WTC11 (cell line): Measurements from ENCODE around the gene PAM. TPM values are rescaled to one million over a fixed set of nuclear protein-coding genes. Genes with fewer than 3 reads are reported as not detected.

Experiments used
- ATAC-seq: fragments of 200-7000 bp; cut with Tn5 transposase; 2 replicates; pipeline ENCODE4 v1.10.0; 2021; ENCODE audit warnings: mild to moderate bottlenecking, moderate library complexity
- CTCF ChIA-PET: fragments of 300-600 bp; sonication (Branson Sonifier 250); formaldehyde crosslinking; loops from one replicate; lab custom pipeline; 2021; ENCODE audit warnings: antibody characterized with exemption; lab: Charles Lee
- POLR2A ChIA-PET: fragments of 350-600 bp; sonication (Branson Sonifier 250); formaldehyde crosslinking; loops from one replicate; lab custom pipeline; 2021; ENCODE audit warnings: antibody characterized with exemption; lab: Charles Lee
- DNase-seq: peaks from one replicate; pipeline ENCODE4 v3.0.0; 2021; ENCODE audit warnings: low spot score
- H3K27ac Mint-ChIP-seq: 2 replicates; pipeline ENCODE4 v1.8.0; 2021; ENCODE audit warnings: mixed read lengths
- H3K27me3 Mint-ChIP-seq: 2 replicates; pipeline ENCODE4 v1.8.0; 2021; ENCODE audit warnings: low read depth, mild to moderate bottlenecking, moderate library complexity, mixed read lengths
- H3K36me3 Mint-ChIP-seq: 2 replicates; pipeline ENCODE4 v1.8.0; 2021; ENCODE audit warnings: mixed read lengths
- H3K4me1 Mint-ChIP-seq: 2 replicates; pipeline ENCODE4 v1.8.0; 2022; ENCODE audit warnings: mixed read lengths
- H3K4me3 Mint-ChIP-seq: 2 replicates; pipeline ENCODE4 v1.8.0; 2021; ENCODE audit warnings: mild to moderate bottlenecking, moderate library complexity, mixed read lengths
- H3K9me3 Mint-ChIP-seq: 2 replicates; pipeline ENCODE4 v1.8.0; 2021; ENCODE audit warnings: mixed read lengths
- E2F4 ChIP-seq: sonication (generic); formaldehyde crosslinking; IDR thresholded peaks from 2 replicates; pipeline ENCODE4 v1.8.1; 2022; ENCODE audit warnings: low read depth, mild to moderate bottlenecking, moderate library complexity, missing genetic modification reagents, borderline replicate concordance
- FOXJ3 ChIP-seq: sonication (generic); formaldehyde crosslinking; IDR thresholded peaks from 2 replicates; pipeline ENCODE4 v1.9.0; 2021; ENCODE audit warnings: missing genetic modification reagents, mild to moderate bottlenecking, borderline replicate concordance
- GTF2I ChIP-seq: fragments of 250-450 bp; sonication (Bioruptor Pico); conservative IDR thresholded peaks from 2 replicates; pipeline ENCODE4 v1.4.0; 2021; ENCODE audit warnings: mild to moderate bottlenecking
- IRF1 ChIP-seq: sonication (generic); formaldehyde crosslinking; IDR thresholded peaks from 2 replicates; pipeline ENCODE4 v1.8.0; 2023; ENCODE audit warnings: missing genetic modification reagents
- IRF2 ChIP-seq: sonication (generic); formaldehyde crosslinking; IDR thresholded peaks from 2 replicates; pipeline ENCODE4 v1.8.0; 2022; ENCODE audit warnings: low read depth, missing genetic modification reagents, borderline replicate concordance
- JAZF1 ChIP-seq: fragments of 250-450 bp; sonication (Bioruptor Pico); IDR thresholded peaks from 2 replicates; pipeline ENCODE4 v1.9.0; 2021; ENCODE audit warnings: moderate library complexity, mild to moderate bottlenecking, inconsistent platforms
- NR2C2 ChIP-seq: sonication (generic); formaldehyde crosslinking; IDR thresholded peaks from 2 replicates; pipeline ENCODE4 v1.8.0; 2022; ENCODE audit warnings: mild to moderate bottlenecking, missing genetic modification reagents
- ZNF219 ChIP-seq: sonication (generic); formaldehyde crosslinking; IDR thresholded peaks from 2 replicates; pipeline ENCODE4 v1.8.0; 2023; ENCODE audit warnings: missing genetic modification reagents, mild to moderate bottlenecking, borderline replicate concordance
- total RNA-seq: library from RNA; stranded (reverse); gene quantifications from 3 replicates; pipeline ENCODE4 v1.2.3, GENCODE V29; 2021
- TF ChIP-seq, protein P1 (sequence below): fragments of 250-450 bp; sonication (Bioruptor Pico); IDR thresholded peaks from 2 replicates; pipeline ENCODE4 v1.9.0; 2021; ENCODE audit warnings: mild to moderate bottlenecking
- TF ChIP-seq, protein P2 (sequence below): sonication (generic); formaldehyde crosslinking; IDR thresholded peaks from 2 replicates; pipeline ENCODE4 v1.8.0; 2023; ENCODE audit warnings: missing genetic modification reagents, mild to moderate bottlenecking, borderline replicate concordance
- TF ChIP-seq, protein P3 (sequence below): sonication (generic); formaldehyde crosslinking; IDR thresholded peaks from 2 replicates; pipeline ENCODE4 v1.8.1; 2023; ENCODE audit warnings: mild to moderate bottlenecking, missing genetic modification reagents, moderate library complexity
- TF ChIP-seq, protein P4 (sequence below): sonication (generic); formaldehyde crosslinking; IDR thresholded peaks from 2 replicates; pipeline ENCODE4 v1.8.1; 2022; ENCODE audit warnings: missing genetic modification reagents, borderline replicate concordance
- TF ChIP-seq, protein P5 (sequence below): fragments of 250-450 bp; sonication (Bioruptor Pico); IDR thresholded peaks from 2 replicates; pipeline ENCODE4 v1.8.0; 2021; ENCODE audit warnings: mild to moderate bottlenecking

The PAM gene
- total RNA-seq, 1 experiment from 2014 or later, result 52.3 TPM

DNA sequence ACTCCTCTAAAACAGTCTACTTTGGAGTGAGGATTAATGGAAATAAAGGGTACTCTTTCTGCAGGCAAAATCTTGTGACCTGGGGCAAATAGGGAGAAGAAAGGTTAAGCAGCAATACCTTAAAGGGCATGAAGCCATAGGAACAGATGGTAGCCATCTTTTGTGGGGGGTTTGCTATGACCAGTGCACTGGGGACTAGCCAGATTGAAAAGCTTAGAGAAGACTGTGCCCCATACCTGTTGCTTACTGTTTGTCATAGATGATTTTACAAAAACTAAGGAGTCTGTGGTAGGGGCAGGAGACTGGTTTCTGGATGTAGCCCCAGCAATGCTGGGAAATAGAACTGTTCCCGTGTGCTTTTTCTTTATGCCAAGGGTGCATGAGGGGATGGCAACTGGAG is 58.6 kb downstream of the PAM start:
- no peak overlapping the region for H3K4me3 Mint-ChIP-seq
- ChIA-PET POLR2A (no interaction called here), CTCF (interaction anchor here (1.1 kb wide), 1 partner anchor 33 kb away, joined by 3 read pairs; no protein-coding TSS in a partner anchor)
- H3K27me3 Mint-ChIP-seq, result no peaks in the 10 kb centered on the region
- H3K36me3 Mint-ChIP-seq, result no peaks in the 10 kb centered on the region
- H3K4me1 Mint-ChIP-seq, result peaks cover 8% of the 10 kb centered on the region
- no peak for ATAC-seq
- TF ChIP-seq JAZF1 (no peak), IRF2 (CRISPR knock-in tag) (no peak), FOXJ3 (CRISPR knock-in tag) (no peak), IRF1 (CRISPR knock-in tag) (no peak), ZNF219 (no peak), GTF2I (CRISPR knock-in tag) (no peak), NR2C2 (CRISPR knock-in tag) (no peak), E2F4 (CRISPR knock-in tag) (no peak)
- TF ChIP-seq, protein P1, sequence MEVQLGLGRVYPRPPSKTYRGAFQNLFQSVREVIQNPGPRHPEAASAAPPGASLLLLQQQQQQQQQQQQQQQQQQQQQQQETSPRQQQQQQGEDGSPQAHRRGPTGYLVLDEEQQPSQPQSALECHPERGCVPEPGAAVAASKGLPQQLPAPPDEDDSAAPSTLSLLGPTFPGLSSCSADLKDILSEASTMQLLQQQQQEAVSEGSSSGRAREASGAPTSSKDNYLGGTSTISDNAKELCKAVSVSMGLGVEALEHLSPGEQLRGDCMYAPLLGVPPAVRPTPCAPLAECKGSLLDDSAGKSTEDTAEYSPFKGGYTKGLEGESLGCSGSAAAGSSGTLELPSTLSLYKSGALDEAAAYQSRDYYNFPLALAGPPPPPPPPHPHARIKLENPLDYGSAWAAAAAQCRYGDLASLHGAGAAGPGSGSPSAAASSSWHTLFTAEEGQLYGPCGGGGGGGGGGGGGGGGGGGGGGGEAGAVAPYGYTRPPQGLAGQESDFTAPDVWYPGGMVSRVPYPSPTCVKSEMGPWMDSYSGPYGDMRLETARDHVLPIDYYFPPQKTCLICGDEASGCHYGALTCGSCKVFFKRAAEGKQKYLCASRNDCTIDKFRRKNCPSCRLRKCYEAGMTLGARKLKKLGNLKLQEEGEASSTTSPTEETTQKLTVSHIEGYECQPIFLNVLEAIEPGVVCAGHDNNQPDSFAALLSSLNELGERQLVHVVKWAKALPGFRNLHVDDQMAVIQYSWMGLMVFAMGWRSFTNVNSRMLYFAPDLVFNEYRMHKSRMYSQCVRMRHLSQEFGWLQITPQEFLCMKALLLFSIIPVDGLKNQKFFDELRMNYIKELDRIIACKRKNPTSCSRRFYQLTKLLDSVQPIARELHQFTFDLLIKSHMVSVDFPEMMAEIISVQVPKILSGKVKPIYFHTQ (CRISPR knock-in tag), result no peak
- TF ChIP-seq, protein P2, sequence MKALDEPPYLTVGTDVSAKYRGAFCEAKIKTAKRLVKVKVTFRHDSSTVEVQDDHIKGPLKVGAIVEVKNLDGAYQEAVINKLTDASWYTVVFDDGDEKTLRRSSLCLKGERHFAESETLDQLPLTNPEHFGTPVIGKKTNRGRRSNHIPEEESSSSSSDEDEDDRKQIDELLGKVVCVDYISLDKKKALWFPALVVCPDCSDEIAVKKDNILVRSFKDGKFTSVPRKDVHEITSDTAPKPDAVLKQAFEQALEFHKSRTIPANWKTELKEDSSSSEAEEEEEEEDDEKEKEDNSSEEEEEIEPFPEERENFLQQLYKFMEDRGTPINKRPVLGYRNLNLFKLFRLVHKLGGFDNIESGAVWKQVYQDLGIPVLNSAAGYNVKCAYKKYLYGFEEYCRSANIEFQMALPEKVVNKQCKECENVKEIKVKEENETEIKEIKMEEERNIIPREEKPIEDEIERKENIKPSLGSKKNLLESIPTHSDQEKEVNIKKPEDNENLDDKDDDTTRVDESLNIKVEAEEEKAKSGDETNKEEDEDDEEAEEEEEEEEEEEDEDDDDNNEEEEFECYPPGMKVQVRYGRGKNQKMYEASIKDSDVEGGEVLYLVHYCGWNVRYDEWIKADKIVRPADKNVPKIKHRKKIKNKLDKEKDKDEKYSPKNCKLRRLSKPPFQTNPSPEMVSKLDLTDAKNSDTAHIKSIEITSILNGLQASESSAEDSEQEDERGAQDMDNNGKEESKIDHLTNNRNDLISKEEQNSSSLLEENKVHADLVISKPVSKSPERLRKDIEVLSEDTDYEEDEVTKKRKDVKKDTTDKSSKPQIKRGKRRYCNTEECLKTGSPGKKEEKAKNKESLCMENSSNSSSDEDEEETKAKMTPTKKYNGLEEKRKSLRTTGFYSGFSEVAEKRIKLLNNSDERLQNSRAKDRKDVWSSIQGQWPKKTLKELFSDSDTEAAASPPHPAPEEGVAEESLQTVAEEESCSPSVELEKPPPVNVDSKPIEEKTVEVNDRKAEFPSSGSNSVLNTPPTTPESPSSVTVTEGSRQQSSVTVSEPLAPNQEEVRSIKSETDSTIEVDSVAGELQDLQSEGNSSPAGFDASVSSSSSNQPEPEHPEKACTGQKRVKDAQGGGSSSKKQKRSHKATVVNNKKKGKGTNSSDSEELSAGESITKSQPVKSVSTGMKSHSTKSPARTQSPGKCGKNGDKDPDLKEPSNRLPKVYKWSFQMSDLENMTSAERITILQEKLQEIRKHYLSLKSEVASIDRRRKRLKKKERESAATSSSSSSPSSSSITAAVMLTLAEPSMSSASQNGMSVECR, result no peak
- TF ChIP-seq, protein P3, sequence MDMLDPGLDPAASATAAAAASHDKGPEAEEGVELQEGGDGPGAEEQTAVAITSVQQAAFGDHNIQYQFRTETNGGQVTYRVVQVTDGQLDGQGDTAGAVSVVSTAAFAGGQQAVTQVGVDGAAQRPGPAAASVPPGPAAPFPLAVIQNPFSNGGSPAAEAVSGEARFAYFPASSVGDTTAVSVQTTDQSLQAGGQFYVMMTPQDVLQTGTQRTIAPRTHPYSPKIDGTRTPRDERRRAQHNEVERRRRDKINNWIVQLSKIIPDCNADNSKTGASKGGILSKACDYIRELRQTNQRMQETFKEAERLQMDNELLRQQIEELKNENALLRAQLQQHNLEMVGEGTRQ (CRISPR knock-in tag), result no peak
- TF ChIP-seq, protein P4, sequence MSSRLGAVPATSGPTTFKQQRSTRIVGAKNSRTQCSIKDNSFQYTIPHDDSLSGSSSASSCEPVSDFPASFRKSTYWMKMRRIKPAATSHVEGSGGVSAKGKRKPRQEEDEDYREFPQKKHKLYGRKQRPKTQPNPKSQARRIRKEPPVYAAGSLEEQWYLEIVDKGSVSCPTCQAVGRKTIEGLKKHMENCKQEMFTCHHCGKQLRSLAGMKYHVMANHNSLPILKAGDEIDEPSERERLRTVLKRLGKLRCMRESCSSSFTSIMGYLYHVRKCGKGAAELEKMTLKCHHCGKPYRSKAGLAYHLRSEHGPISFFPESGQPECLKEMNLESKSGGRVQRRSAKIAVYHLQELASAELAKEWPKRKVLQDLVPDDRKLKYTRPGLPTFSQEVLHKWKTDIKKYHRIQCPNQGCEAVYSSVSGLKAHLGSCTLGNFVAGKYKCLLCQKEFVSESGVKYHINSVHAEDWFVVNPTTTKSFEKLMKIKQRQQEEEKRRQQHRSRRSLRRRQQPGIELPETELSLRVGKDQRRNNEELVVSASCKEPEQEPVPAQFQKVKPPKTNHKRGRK, result no peak
- TF ChIP-seq, protein P5, sequence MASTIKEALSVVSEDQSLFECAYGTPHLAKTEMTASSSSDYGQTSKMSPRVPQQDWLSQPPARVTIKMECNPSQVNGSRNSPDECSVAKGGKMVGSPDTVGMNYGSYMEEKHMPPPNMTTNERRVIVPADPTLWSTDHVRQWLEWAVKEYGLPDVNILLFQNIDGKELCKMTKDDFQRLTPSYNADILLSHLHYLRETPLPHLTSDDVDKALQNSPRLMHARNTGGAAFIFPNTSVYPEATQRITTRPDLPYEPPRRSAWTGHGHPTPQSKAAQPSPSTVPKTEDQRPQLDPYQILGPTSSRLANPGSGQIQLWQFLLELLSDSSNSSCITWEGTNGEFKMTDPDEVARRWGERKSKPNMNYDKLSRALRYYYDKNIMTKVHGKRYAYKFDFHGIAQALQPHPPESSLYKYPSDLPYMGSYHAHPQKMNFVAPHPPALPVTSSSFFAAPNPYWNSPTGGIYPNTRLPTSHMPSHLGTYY, result no peak
- DNase-seq, result no peak
- 0 out of 2 replicates have a peak, but pooled peaks cover 4% of the 10 kb centered on the region for H3K9me3 Mint-ChIP-seq
- H3K27ac Mint-ChIP-seq, result no peak overlapping the region
